HG02571 (cell line): Measurements from ENCODE around the gene TAS2R19.
"Not testable (repeated sequence)": the region's sequence is repeated elsewhere in the genome, so short reads cannot be mapped to it uniquely, and the experiment has no call there.

Experiments
- ATAC-seq: cut with Tn5 transposase; IDR thresholded peaks from one replicate; pipeline ENCODE4 v1.9.1; 2021; ENCODE audit warnings: mild to moderate bottlenecking, moderate library complexity; ENCODE audit not compliant: unreplicated experiment

Gene TAS2R19

GRCh38 chr12:11022520-11022919 is at the start of gene TAS2R19:
Gene TAS2R19, minus strand, starts transcription at chr12:11022620. Its CDS starts 49 bp downstream, at chr12:11022571.
- no peak for ATAC-seq

- no peak for ATAC-seq
Measured at GRCh38 chr12:11071414-11071813, 49.0 kb upstream of the TAS2R19 start.

- ATAC-seq, result no peak
Measured at GRCh38 chr12:11070999-11071398, 48.6 kb upstream of the TAS2R19 start.

- no peak for ATAC-seq
Measured at GRCh38 chr12:11069854-11070365, 47.5 kb upstream of the TAS2R19 start.

GRCh38 chr12:11067514-11067913 is 45.1 kb upstream of the TAS2R19 start:
- ATAC-seq, result no peak

GRCh38 chr12:11062194-11062593 is 39.8 kb upstream of the TAS2R19 start, which contains the start of gene TAS2R46:
Gene TAS2R46, minus strand, starts transcription at chr12:11062294. Its CDS starts 0 bp downstream, at chr12:11062294.
- ATAC-seq, result not testable (repeated sequence)

- no peak for ATAC-seq
Measured at GRCh38 chr12:11059784-11060183, 37.4 kb upstream of the TAS2R19 start.

GRCh38 chr12:11059041-11059440 is 36.6 kb upstream of the TAS2R19 start:
- no peak for ATAC-seq

GRCh38 chr12:11055306-11055705 is 32.9 kb upstream of the TAS2R19 start:
- no peak for ATAC-seq

GRCh38 chr12:11049806-11050531 is 27.5 kb upstream of the TAS2R19 start:
- ATAC-seq, result not testable (repeated sequence)

GRCh38 chr12:11041366-11041765 is 18.9 kb upstream of the TAS2R19 start:
- ATAC-seq, result not testable (repeated sequence)

GRCh38 chr12:11040162-11040561 is 17.7 kb upstream of the TAS2R19 start:
- no peak for ATAC-seq

- no peak for ATAC-seq
Measured at GRCh38 chr12:11039171-11039570, 16.8 kb upstream of the TAS2R19 start.

GRCh38 chr12:11033959-11034358 is 11.5 kb upstream of the TAS2R19 start:
- not testable (repeated sequence) for ATAC-seq

GRCh38 chr12:11031307-11031706 is 8.9 kb upstream of the TAS2R19 start, which contains the start of gene TAS2R31:
Gene TAS2R31, minus strand, starts transcription at chr12:11031407. Its CDS starts 72 bp downstream, at chr12:11031335.
- ATAC-seq, result no peak

GRCh38 chr12:11026118-11026517 is 3.7 kb upstream of the TAS2R19 start:
- ATAC-seq, result no peak

GRCh38 chr12:11023387-11023786 is 967 bp upstream of the TAS2R19 start:
- ATAC-seq, result no peak

- no peak for ATAC-seq
Measured at GRCh38 chr12:11016937-11017336, 5.5 kb downstream of the TAS2R19 start.

- ATAC-seq, result no peak
Measured at GRCh38 chr12:11015775-11016430, 6.5 kb downstream of the TAS2R19 start.

- no peak for ATAC-seq
Measured at GRCh38 chr12:11014234-11014633, 8.2 kb downstream of the TAS2R19 start.

- ATAC-seq, result no peak
Measured at GRCh38 chr12:11007608-11008007, 14.8 kb downstream of the TAS2R19 start.

GRCh38 chr12:10998204-10998603 is 24.2 kb downstream of the TAS2R19 start, which contains the start of gene TAS2R20:
Gene TAS2R20, minus strand, starts transcription at chr12:10998304. Its CDS starts 429 bp downstream, at chr12:10997875.
- no peak for ATAC-seq
